AG08396 (cell line): ENCODE measurements around the gene SLC52A1.
A peak's percentile ranks its signal among the peaks of the same experiment; 100 is the strongest.
"Not testable (repeated sequence)": the region's sequence is repeated elsewhere in the genome, so short reads cannot be mapped to it uniquely, and the experiment has no call there.

ENCODE experiments used
- DNase-seq: peaks from one replicate; pipeline ENCODE4 v3.0.0; 2012; ENCODE audit warnings: low spot score, mixed read lengths

SLC52A1 gene

GRCh38 chr17:5031365-5032082 is 3.7 kb downstream of the SLC52A1 start:
- DNase-seq = peak; percentile 89

- DNase-seq = not testable (repeated sequence)
These were observed 5.1 kb downstream of the SLC52A1 start for GRCh38 chr17:5030168-5030567.

DNA sequence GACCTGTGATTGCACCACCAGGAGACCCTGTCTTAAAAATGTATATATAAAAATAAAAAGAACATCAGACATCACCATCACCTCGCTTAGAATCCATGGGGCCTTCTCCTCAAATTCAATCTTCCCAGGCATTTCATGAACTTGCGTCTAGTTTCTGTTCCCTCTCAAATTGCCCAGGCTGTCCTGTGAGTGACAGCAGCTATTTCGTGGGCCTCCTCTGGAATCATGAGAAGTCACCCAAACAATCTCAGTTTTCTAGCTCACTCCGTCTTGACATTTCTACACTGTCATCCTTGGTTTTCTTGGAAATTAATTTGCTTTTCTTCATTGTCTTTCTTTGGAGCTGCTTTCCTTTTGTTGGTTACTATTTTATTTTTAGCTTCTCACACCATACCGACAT is 7.3 kb downstream of the SLC52A1 start:
- DNase-seq = no peak

GRCh38 chr17:5027299-5027698 is 7.9 kb downstream of the SLC52A1 start:
- DNase-seq = no peak

GRCh38 chr17:5024604-5025003 is 10.6 kb downstream of the SLC52A1 start:
- DNase-seq = no peak

GRCh38 chr17:5023588-5024147 is 11.6 kb downstream of the SLC52A1 start:
- no peak for DNase-seq

- DNase-seq = no peak
These were observed 13.0 kb downstream of the SLC52A1 start for GRCh38 chr17:5022171-5022711.

DNA sequence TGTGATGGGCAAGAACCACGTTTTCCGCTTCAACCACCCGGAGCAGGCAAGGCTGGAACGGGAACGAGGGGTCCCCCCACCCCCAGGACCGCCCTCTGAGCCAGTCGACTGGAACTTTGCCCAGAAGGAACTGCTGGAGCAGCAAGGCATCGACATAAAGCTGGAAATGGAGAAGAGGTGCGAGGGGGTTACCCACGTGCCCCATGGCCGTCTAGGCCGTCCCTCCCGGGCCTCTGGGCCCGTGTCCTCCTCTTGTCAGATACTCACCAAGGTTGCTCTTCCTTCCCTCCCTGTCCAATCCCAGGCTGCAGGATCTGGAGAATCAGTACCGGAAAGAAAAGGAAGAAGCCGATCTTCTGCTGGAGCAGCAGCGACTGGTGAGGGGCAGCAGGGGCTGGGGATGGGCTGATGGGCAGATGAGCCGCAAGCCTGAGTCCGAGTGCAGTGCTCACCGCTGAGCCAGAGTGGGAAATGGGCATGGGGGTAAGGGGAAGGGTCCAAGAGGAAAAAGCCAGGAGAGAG is 14.7 kb downstream of the SLC52A1 start:
- no peak for DNase-seq

DNA sequence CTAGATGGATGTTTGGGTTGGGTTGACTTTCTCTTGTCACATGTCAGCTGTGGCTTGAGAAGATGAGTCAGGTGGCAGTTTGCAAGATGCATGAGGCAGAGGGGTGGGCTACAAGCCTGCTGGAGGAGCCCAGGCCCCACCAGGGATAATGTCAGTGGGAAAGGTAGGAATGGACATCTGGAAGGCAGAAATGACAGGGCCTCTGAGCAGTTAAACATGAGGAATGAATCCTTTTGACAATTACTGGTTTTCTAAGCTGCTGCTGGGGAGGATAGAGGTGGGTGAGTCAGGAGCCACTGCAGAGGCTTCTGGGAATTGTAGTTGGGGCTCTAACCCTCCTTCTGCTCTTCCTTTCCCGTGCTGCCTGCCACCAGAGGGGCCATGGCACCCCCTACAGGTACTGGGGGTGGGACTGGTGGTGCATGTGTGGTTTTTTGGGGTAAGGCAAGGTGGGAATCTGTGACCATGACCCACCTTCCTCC is 15.7 kb downstream of the SLC52A1 start:
- peak; percentile 63 for DNase-seq

DNA sequence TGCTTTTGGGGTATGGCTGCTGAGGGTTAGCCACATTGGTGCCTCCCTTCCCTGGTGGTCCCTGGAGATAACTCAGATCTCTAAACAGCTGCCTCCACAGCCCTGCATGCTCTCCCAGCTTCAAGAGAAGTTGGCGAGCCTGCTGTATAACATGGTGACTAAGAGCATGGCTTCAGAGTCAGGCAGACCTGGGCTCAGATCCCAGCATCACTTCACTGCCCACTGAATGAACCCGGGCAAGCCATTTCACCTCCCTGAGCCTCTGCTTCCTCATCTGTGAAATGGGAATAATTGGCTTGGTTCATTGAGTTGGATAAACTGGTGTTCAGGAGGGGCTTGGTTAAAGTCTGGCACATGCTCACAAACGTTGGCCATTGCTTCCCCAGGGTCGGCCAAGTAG is 20.9 kb downstream of the SLC52A1 start:
- DNase-seq = no peak

- DNase-seq = no peak
These were observed 23.3 kb downstream of the SLC52A1 start for GRCh38 chr17:5011928-5012327.

DNA sequence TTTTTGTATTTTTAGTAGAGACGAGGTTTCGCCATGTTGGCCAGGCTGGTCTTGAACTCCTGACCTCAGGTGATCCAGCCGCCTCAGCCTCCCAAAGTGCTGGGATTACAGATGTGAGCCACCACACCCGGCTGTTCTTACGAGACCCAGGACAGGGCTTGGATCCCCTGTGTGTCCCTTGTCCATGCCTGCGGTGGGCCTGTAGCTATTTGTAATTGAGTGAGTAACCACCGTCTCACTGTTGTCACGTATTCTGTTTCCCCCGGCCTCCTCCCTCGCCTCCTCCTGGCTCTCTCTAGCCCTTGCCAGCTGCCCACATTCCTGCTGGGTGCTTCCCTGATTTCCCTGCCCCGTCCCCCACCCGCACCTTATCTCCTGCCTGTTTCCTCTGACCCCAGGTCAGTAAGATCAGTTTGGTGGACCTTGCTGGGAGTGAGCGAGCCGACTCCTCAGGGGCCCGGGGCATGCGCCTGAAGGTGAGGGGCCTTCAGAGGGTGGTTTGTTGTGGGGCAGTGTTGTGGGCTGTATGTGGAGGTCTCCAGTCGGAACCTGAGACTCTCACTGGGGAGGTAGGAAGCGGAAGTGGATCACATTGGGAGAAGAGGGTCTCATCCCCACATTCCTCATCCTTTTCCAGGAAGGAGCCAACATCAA is 31.9 kb downstream of the SLC52A1 start:
- DNase-seq = no peak

DNA sequence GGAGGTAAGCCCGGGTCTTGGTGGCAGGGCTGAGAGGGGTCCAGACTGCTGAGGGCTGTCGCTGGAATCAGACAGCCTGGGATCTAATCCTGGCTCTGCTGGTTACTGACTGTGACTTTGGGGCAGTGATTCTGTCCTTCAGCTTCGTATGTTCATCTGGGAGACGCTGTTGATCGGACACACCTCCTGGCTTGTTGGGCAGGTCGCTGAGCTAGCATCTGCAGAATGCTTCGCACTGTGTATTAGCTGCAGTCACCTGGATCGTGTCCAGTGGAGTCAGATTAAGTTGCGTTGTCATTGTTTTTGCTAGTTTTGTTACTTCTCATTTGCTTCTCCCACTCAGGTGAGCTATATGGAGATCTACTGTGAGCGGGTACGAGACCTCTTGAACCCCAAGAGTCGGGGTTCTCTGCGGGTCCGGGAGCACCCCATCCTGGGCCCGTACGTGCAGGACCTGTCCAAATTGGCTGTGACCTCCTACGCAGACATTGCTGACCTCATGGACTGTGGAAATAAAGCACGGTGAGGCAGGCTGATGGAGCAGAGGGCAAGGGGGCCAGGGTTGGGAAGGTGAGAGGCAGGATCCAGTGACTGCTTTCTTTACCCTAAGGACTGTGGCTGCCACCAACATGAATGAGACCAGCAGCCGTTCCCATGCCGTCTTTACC is 33.0 kb downstream of the SLC52A1 start:
- no peak for DNase-seq

DNA sequence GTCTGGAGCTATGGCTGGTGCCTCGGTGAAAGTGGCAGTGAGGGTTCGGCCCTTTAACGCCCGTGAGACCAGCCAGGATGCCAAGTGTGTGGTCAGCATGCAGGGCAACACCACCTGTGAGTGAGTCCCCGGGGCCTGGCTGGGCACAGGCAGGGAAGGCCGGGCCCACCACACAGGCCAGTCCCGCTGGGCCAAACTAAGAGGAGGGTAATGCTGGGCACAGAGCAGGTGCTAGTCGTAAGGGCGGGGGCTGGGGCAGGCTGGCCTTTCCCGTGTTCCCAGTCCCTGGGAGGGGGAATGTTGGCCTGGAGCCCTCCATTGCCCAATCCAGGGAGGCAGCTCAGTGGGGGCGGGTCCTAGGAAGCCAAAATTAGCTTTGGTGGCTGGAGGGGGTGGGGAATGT is 35.0 kb downstream of the SLC52A1 start:
- peak; percentile 43 for DNase-seq

- DNase-seq = no peak
These were observed 35.7 kb downstream of the SLC52A1 start for GRCh38 chr17:4999430-5000093.

DNA sequence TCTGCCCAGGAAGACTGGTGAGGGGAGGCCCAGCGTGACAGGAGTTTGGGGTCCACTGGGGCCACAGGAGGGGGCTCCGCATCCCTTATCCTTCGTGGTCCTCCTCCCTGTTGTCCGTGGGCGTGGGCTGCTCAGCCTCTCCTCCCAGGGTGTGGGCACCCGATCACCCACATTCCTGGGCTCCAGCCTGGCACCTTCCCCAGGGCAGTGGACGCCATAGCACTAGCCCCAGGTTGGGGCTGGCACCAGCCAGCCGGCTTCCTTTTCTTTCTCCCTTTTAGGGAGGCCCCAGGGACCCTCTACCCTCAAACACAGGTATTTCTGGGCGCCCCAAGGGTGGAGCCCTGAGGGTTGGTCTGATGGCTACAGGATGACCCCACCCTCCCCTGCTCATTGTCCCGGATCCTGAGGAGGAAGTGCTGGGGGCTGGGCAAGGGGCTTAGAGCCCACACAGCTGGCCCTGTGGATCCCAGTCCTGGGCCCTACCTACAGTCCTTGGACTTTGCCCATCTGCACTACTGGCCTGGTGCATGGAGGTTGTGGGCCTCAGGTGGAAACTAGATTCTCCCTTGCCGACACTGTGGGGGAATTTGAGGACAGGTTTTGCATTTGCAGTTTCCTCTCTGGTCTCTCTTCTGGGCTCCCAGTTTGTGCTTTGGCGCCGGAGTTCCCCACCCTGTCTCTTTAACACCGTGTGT is 36.3 kb downstream of the SLC52A1 start:
- peak; percentile 33 for DNase-seq

DNA sequence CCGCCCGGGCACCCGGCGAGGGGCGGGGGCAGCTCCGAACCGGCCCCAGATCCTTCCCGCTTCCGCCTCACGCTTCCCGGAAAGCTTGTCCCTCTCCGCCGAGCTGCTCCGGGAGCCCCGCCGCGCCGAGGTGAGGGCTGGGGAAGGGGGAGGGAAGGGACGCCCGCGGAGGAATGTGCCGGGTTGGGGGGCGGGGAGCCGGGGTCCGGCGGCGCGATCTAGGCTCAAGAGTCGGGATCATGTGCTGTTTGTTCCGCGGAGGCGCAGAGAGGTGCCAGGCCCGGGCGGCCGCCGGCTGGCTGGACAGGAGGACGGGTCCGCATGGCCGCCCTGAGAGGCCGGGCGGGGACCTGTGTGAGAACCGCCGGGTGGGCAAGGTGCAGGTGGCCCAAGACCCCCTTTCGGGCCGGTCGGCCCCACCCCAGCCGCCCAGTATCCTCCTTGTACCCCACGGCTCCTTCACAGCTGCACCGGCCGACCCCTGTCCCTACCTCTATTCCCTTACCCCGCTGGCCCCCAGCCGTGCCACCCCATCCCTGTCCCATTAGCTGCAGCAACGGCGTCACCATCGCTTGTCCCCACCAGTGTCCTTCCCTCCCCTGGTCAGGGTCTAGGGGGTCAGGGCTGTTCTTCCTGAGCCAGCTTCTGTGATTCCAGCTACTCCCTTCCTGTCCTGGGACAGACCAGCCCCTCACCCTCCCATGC is 37.0 kb downstream of the SLC52A1 start:
- peak; percentile 29 for DNase-seq

DNA sequence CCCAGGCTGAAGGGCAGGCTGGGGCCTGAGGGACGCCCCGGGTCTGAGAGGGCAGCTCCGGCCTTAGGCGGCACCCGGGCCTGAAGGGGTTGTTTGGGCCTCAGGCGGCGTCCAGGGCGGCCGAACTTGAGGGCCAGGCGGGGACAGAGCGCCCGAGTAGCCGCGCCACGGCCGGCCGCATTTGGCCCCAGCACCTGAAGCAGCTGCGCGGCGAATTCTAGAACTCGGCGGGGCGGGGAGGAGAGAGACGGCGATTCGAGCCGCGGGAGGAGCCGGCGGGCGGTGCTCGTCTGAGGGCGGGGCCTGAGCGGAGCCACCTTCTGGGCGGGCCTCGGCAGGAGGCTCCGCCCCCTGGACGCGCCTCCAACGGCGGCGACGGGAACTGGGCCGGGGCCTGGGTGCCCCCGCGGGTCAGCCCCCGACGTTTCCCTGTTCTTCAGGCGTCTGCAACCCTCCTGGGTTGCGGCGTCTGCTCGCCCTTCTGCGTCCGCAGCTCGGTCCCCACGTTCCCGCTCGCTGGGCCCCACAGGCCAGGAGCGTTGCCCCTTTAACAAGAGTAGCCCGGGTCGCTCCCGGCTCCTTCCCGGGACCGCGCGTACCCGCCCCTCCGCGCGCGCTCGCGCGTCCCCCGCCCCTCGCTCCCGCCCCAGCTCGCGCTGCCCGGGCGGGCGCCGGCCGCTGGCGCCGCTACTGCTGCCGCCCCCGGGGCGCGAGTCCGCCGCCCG is 37.8 kb downstream of the SLC52A1 start, which contains the start of the genes INCA1 and KIF1C:
TSS of gene INCA1 (minus strand) at position 221 of the 725 bp plus-strand sequence. CDS start 3,085 bp downstream, outside the sequence.
TSS of gene KIF1C (plus strand) at position 649 of the 725 bp plus-strand sequence. CDS start 2,297 bp downstream, outside the sequence.
- DNase-seq = peak; percentile 99

- no peak for DNase-seq
These were observed 41.1 kb downstream of the SLC52A1 start for GRCh38 chr17:4994081-4994595.
